ENCODE data around the gene NOVA1. TPM values are rescaled to one million over a fixed set of nuclear protein-coding genes. Genes with fewer than 3 reads are reported as not detected.

The NOVA1 gene
- total RNA-seq, 4 donors from 2014 or later, result 10.2 to 41.6 (median 22.3) TPM

DNA sequence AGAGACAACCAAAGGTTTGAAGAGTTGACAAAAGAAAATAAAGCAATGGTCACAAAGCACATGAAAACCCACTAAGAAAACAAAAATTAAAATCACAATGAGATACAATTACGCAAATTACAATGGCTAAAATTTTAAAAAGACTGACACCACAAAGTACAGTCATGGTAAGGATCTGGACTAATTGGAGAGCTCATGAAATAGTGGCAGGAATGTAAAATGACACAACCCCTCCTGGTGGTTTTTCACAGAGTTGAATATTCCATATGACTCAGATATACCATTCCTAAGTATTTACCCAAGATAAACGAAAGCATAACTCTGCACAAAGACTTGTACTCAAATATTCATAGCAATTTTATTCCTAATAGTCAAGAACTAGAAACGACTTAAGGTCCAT is 65.9 kb downstream of the NOVA1 start:
- ATAC-seq (ENCODE audit: low FRiP score) (no peak), DNase-seq (ENCODE audit: low spot score) (no peak)
- TF ChIP-seq, protein P1, sequence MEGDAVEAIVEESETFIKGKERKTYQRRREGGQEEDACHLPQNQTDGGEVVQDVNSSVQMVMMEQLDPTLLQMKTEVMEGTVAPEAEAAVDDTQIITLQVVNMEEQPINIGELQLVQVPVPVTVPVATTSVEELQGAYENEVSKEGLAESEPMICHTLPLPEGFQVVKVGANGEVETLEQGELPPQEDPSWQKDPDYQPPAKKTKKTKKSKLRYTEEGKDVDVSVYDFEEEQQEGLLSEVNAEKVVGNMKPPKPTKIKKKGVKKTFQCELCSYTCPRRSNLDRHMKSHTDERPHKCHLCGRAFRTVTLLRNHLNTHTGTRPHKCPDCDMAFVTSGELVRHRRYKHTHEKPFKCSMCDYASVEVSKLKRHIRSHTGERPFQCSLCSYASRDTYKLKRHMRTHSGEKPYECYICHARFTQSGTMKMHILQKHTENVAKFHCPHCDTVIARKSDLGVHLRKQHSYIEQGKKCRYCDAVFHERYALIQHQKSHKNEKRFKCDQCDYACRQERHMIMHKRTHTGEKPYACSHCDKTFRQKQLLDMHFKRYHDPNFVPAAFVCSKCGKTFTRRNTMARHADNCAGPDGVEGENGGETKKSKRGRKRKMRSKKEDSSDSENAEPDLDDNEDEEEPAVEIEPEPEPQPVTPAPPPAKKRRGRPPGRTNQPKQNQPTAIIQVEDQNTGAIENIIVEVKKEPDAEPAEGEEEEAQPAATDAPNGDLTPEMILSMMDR (IDR thresholded peaks at IDR 0.05), result no peak

- ATAC-seq (ENCODE audit: low FRiP score), result no peak
- no peak for DNase-seq (ENCODE audit: low spot score)
- TF ChIP-seq, protein P1 (IDR thresholded peaks at IDR 0.05), result no peak
Measured at GRCh38 chr14:26528415-26529182, 69.2 kb downstream of the NOVA1 start.

GRCh38 chr14:26527095-26527494 is 70.7 kb downstream of the NOVA1 start:
- DNase-seq (ENCODE audit: low spot score) (no peak), ATAC-seq (ENCODE audit: low FRiP score) (no peak)
- TF ChIP-seq, protein P1 (IDR thresholded peaks at IDR 0.05), result no peak

- no peak for DNase-seq (ENCODE audit: low spot score)
- ATAC-seq (ENCODE audit: low FRiP score), result no peak
- TF ChIP-seq, protein P1 (IDR thresholded peaks at IDR 0.05), result no peak
Measured at GRCh38 chr14:26526137-26526536, 71.7 kb downstream of the NOVA1 start.

DNA sequence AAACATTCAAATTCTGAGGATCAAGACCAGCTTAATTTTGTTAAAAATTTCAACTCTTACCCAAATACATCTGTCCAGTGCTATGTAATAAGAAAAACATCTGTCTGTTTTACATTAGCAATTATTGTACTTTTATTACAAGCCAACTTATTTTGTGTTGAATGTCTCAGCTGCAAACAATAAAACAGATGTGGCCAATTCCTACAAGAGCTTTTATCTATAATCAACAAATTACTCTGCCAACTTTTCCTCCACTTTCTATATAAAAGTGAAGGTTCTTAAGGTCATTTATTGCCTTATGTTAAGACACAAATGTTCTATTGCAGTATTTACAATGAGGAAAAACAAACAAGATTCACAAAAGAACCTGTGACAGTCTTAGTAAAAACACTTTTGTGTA is 72.7 kb downstream of the NOVA1 start:
- ATAC-seq (ENCODE audit: low FRiP score), result no peak
- TF ChIP-seq, protein P1 (IDR thresholded peaks at IDR 0.05), result no peak
- DNase-seq (ENCODE audit: low spot score), result no peak

- ATAC-seq (ENCODE audit: low FRiP score) (no peak), DNase-seq (ENCODE audit: low spot score) (no peak)
- TF ChIP-seq, protein P1 (IDR thresholded peaks at IDR 0.05), result no peak
Measured at GRCh38 chr14:26522967-26523366, 74.9 kb downstream of the NOVA1 start.

DNA sequence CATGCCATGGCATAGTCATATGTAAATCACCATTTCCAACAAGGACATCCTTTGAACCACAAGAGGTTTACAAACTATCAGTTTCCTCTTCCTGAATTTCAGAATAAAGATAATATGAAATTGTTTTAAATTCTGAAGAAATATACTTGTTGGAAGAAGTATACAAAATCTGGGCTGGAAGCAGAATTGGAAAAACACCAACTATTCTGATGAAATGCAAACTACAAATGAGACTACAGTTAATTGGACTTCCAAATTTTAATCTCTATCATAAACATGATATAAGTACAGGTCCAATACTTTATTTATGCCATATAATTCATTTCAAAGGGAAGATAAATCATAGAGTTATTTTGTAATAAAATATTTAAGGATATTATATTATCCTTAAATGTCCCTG is 80.1 kb downstream of the NOVA1 start:
- no peak for ATAC-seq (ENCODE audit: low FRiP score)
- no peak for DNase-seq (ENCODE audit: low spot score)
- TF ChIP-seq, protein P1 (IDR thresholded peaks at IDR 0.05), result no peak

Data from omental fat pad (tissue), 4 donors.